Stimulated activated CD8-positive, alpha-beta memory T cell treated with anti-CD3 and anti-CD28 coated beads, Interleukin-2, amount 100 ng/mL, for 48 hours (primary cell): ENCODE results near the gene CDS1.
"Not testable (repeated sequence)": the region's sequence is repeated elsewhere in the genome, so short reads cannot be mapped to it uniquely, and the experiment has no call there.

ENCODE experiments used
- DNase-seq, 2 donors: peaks; one replicate each; pipeline ENCODE4 v3.0.0-alpha.2; 2020; ENCODE audit warnings: low read depth in 2 of 2

The CDS1 gene

GRCh38 chr4:84611531-84611930, 28.6 kb downstream of the CDS1 start:
- no peak for DNase-seq

GRCh38 chr4:84614891-84615290, 32.0 kb downstream of the CDS1 start:
- DNase-seq: no peak

GRCh38 chr4:84615355-84615754, 32.4 kb downstream of the CDS1 start:
- no peak for DNase-seq

GRCh38 chr4:84622959-84623358, 40.0 kb downstream of the CDS1 start:
- no peak for DNase-seq

- DNase-seq: no peak
Observed at GRCh38 chr4:84623661-84624060, 40.7 kb downstream of the CDS1 start.

GRCh38 chr4:84626673-84627072, 43.7 kb downstream of the CDS1 start:
- no peak for DNase-seq

GRCh38 chr4:84631573-84631972, 48.6 kb downstream of the CDS1 start:
- no peak for DNase-seq

- no peak for DNase-seq
Observed at GRCh38 chr4:84632092-84632491, 49.2 kb downstream of the CDS1 start.

GRCh38 chr4:84634961-84635360, 52.0 kb downstream of the CDS1 start:
- DNase-seq: no peak

GRCh38 chr4:84638092-84638491, 55.2 kb downstream of the CDS1 start:
- DNase-seq: no peak

- DNase-seq: no peak
Observed at GRCh38 chr4:84639145-84639544, 56.2 kb downstream of the CDS1 start.

GRCh38 chr4:84644087-84644486, 61.2 kb downstream of the CDS1 start:
- DNase-seq: no peak

- DNase-seq: no peak
Observed at GRCh38 chr4:84647312-84647884, 64.5 kb downstream of the CDS1 start.

GRCh38 chr4:84648178-84648577, 65.3 kb downstream of the CDS1 start:
- DNase-seq: no peak

GRCh38 chr4:84648863-84649647, 66.1 kb downstream of the CDS1 start:
- no peak for DNase-seq

GRCh38 chr4:84651499-84651898, 68.6 kb downstream of the CDS1 start:
- no peak for DNase-seq

- no peak for DNase-seq
Observed at GRCh38 chr4:84652478-84652877, 69.6 kb downstream of the CDS1 start.

- DNase-seq: no peak
Observed at GRCh38 chr4:84660606-84661005, 77.7 kb downstream of the CDS1 start.

GRCh38 chr4:84661191-84661939, 78.4 kb downstream of the CDS1 start:
- no peak for DNase-seq

GRCh38 chr4:84664767-84665166, 81.8 kb downstream of the CDS1 start:
- not testable (repeated sequence) for DNase-seq

- no peak for DNase-seq
Observed at GRCh38 chr4:84666439-84666838, 83.5 kb downstream of the CDS1 start.

- DNase-seq: no peak
Observed at GRCh38 chr4:84669201-84669600, 86.3 kb downstream of the CDS1 start.

- no peak for DNase-seq
Observed at GRCh38 chr4:84672177-84672576, 89.2 kb downstream of the CDS1 start.
